ENCODE measurements around the gene CYP4X1. TPM values are rescaled to one million over a fixed set of nuclear protein-coding genes. Genes with fewer than 3 reads are reported as not detected.
"Not testable (repeated sequence)": the region's sequence is repeated elsewhere in the genome, so short reads cannot be mapped to it uniquely, and the experiment has no call there.

CYP4X1 gene
- total RNA-seq, 2 donors from 2014 or later: 0.57 to 1.7 TPM

GRCh38 chr1:46996659-46997281 lies 26.7 kb upstream of the CYP4X1 start:
- intact Hi-C loops (cut with DNase I): loop anchor here (10.0 kb wide), 1 partner anchor 252 kb away; no protein-coding TSS in a partner anchor
- no peak for DNase-seq
- Histone ChIP-seq H3K36me3 (no peaks in the 10 kb centered on the region), H3K9me3 (no peaks in the 10 kb centered on the region), H3K27ac (no peak overlapping the region), H3K27me3 (no peaks in the 10 kb centered on the region), H3K4me3 (no peak overlapping the region), H3K9ac (ENCODE audit: low read depth in 2 of 2, low read length in 2 of 2) (no peak overlapping the region), H3K4me1 (no peaks in the 10 kb centered on the region)
- no peak for TF ChIP-seq CTCF (IDR thresholded peaks at IDR 0.05)

GRCh38 chr1:47002211-47002610 lies 21.3 kb upstream of the CYP4X1 start:
- no peak for TF ChIP-seq CTCF (IDR thresholded peaks at IDR 0.05)
- intact Hi-C loops (cut with DNase I): no loop called here
- Histone ChIP-seq H3K36me3 (no peaks in the 10 kb centered on the region), H3K27ac (no peak overlapping the region), H3K9me3 (no peaks in the 10 kb centered on the region), H3K4me1 (no peaks in the 10 kb centered on the region), H3K27me3 (no peaks in the 10 kb centered on the region), H3K4me3 (no peak overlapping the region), H3K9ac (ENCODE audit: low read depth in 2 of 2, low read length in 2 of 2) (no peak overlapping the region)
- DNase-seq: no peak

- no peak overlapping the region for H3K9ac ChIP-seq (ENCODE audit: low read depth in 2 of 2, low read length in 2 of 2)
- H3K4me3 ChIP-seq: no peak overlapping the region
- intact Hi-C loops (cut with DNase I): no loop called here
Observed at GRCh38 chr1:47003896-47004403, 19.5 kb upstream of the CYP4X1 start.

GRCh38 chr1:47006437-47006836 lies 17.0 kb upstream of the CYP4X1 start:
- DNase-seq; H3K9me3 ChIP-seq; H3K9ac ChIP-seq (ENCODE audit: low read depth in 2 of 2, low read length in 2 of 2); H3K4me3 ChIP-seq; H3K4me1 ChIP-seq; intact Hi-C loops (cut with DNase I); H3K27me3 ChIP-seq; H3K27ac ChIP-seq; H3K36me3 ChIP-seq: not testable (repeated sequence)

More at GRCh38 chr1:47003896-47004403, 19.5 kb upstream of the CYP4X1 start:
- Histone ChIP-seq H3K36me3 (no peaks in the 10 kb centered on the region), H3K9me3 (no peaks in the 10 kb centered on the region), H3K4me1 (no peaks in the 10 kb centered on the region), H3K27me3 (no peaks in the 10 kb centered on the region), H3K27ac (no peak overlapping the region)
- DNase-seq: no peak
- TF ChIP-seq CTCF (IDR thresholded peaks at IDR 0.05): no peak

GRCh38 chr1:47013293-47013692 lies 10.2 kb upstream of the CYP4X1 start:
- Histone ChIP-seq H3K36me3 (no peaks in the 10 kb centered on the region), H3K27ac (no peak overlapping the region), H3K27me3 (no peaks in the 10 kb centered on the region), H3K4me1 (no peaks in the 10 kb centered on the region), H3K4me3 (no peak overlapping the region), H3K9me3 (no peaks in the 10 kb centered on the region), H3K9ac (ENCODE audit: low read depth in 2 of 2, low read length in 2 of 2) (no peak overlapping the region)
- DNase-seq: no peak
- TF ChIP-seq CTCF (IDR thresholded peaks at IDR 0.05): no peak
- intact Hi-C loops (cut with DNase I): no loop called here

GRCh38 chr1:47021070-47021469 lies 2.4 kb upstream of the CYP4X1 start:
- Histone ChIP-seq H3K9me3 (no peaks in the 10 kb centered on the region), H3K27ac (no peak overlapping the region), H3K27me3 (peaks cover 7% of the 10 kb centered on the region)

More at GRCh38 chr1:47021070-47021469, 2.4 kb upstream of the CYP4X1 start:
- Histone ChIP-seq H3K9ac (ENCODE audit: low read depth in 2 of 2, low read length in 2 of 2) (no peak overlapping the region), H3K4me3 (no peak overlapping the region), H3K36me3 (no peaks in the 10 kb centered on the region), H3K4me1 (no peaks in the 10 kb centered on the region)
- intact Hi-C loops (cut with DNase I): no loop called here
- no peak for TF ChIP-seq CTCF (IDR thresholded peaks at IDR 0.05)
- DNase-seq: no peak

Data from colonic mucosa (tissue), 4 donors.